GM19468 (cell line): ENCODE results near the gene TCF20.
A peak's percentile ranks its signal among the peaks of the same experiment; 100 is the strongest.

ENCODE experiments used
- ATAC-seq: cut with Tn5 transposase; IDR thresholded peaks from one replicate; pipeline ENCODE4 v1.9.1; 2021; ENCODE audit warnings: mild to moderate bottlenecking, moderate library complexity, moderate number of reproducible peaks; ENCODE audit not compliant: unreplicated experiment; ENCODE audit errors: extremely low read depth

Gene TCF20

DNA sequence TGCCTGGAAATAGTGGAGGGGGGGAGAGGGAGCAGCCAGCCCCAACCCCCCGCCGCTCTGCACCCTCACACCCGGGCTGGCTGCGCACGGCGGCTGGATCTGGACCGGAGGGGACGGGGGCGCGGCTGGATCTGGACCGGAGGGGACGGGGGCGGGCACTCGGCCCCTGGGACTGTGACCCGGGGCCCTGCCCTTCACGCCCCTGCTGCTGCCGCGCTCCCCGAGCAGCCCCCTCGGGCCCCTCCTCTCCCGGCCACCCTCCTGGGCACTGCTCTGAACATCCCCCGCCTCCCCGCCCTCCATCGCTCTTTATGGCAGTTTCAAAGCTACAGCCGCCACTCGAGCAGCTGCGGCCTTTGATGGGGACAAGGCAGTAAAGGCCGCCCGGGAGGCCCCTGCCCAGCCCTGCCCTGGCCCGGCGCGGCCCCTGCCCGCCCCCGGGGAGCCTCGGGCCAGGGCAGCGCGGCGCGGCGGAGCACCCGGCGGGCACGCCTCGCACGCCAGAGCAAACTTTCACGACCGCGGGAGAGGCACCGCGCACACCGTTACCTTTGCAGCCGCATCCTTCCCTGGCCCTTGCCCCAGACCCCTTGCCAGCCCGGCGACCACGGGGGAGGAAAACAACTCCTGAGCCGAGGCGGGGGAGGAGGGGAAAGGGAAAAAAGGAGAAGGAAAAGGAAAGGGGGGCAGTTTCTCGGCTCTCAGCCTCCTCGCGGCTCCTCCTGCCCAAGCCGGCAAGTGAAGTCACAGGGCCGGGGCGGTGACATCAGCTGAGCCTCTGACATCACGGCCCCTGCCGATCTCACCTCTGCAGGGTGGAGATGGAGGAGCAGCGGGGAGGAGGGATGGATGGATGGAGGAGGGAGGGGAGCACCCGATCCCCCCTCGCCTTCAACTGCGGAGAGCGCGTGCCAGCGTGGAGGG, 13.1 kb upstream of the TCF20 start:
- no peak for ATAC-seq

DNA sequence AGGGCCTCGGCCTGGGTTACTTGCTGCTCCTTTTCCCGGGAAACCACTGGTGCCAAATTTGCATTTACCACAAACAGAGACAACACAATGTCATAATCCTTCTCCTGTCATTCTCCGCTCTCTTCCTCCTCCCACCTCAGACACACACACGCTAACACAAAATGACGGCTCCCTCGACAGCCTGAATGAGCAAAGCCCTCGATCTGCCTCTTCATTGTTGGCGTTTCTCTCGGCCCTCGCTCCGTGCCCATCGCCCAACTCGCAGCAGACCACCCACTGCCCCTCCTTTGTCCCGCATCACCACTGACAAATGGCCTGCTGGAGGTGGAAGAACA, 12.5 kb upstream of the TCF20 start:
- no peak for ATAC-seq

DNA sequence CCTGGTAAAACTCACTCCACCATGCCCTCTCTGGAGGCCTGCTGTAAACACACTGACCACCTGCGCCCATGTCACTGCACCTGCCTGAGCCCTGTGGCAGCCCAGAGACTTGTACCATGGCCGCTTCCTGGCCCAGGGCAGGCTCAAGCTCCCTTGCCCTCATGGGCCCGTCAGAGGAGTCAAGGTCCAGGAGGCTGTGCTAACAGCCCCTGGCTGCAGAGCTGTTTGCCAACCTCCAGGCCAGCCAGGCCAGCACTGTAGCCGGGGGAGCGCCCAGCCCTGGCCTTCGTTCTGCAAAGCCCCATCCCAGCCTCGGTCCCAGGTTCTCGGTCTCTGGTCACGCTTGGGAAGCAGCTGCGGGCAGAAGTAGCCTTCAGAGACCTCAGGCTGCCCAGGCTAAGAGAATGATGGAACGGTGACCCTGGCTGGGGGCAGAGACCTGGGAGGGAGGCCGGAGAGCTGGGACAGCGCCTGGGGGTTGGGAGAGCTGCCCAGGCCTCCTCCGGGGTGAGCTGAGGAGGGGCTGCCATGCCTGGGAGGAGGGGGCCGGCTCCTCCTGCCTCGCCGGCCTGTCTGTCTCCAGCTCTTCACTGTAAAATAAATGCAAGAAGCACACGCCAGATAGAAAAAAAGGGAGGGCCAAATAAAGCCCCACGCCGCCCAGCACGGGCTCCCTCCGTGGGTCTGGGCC, 11.9 kb upstream of the TCF20 start:
- no peak for ATAC-seq

DNA sequence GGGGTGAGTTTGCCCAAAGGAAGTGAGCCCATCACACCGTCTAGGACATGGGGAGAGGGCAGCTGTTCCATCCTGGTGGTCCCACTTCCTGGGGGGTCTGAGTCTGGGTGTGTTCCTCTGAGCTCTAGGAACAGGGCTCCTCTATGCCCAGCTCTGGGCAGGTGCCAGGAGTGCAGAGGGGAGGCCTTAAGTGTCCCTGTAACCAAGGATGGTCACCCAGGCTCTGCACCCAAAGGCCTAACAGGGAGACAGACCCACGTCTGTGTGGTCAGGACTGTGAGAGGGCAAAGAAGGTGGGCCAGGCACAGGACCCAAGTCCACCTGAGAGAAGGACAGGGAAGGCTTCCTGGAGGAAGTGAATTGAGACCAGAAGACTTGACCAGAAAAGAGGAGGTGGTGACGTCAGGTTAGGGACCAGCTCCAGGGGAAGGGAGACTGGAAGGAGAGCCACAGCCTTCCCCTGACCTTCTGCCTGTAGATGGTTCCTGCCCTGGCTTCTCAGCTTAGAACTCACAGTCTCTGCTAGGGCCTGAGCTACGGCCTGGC, 11.3 kb upstream of the TCF20 start:
- ATAC-seq, result no peak

DNA sequence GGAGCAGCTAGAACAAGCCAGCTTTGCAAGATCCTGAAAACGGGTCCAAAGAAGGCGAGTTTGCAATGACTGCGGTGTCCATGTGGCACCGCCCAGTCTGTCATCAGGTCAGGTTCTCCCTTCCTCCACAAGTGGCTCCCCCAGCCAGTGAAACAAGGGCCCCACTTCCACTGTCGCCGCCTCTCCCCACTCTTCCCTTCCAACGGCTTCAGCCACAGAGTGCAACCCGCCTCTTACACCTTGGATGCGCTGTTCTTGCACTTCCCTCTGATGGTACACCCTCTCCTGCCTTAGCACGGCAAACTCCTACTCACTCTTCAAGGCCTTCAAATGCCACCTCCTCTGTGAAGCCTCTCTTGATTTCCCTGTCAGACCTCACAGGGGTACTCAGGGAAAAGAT, 10.8 kb upstream of the TCF20 start:
- no peak for ATAC-seq

DNA sequence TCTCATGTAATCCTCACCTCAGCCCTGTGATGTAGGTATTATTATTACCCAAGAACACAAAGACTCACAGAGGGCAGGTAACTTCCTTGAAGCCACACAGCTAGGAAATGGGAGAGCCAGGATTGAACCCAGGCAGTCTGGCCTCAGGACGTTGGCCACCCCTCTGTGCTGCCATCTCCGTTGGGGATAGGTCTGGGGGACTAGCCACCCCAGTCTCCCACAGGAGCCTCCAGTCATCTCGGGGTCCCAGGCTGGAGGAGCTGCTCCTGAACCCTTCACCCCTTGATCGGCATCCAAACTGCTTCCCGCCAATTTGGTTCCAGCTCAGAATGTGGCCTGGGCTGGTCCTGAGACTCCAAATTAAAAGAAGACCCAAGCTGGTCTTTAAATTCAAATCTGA, 10.4 kb upstream of the TCF20 start:
- no peak for ATAC-seq

DNA sequence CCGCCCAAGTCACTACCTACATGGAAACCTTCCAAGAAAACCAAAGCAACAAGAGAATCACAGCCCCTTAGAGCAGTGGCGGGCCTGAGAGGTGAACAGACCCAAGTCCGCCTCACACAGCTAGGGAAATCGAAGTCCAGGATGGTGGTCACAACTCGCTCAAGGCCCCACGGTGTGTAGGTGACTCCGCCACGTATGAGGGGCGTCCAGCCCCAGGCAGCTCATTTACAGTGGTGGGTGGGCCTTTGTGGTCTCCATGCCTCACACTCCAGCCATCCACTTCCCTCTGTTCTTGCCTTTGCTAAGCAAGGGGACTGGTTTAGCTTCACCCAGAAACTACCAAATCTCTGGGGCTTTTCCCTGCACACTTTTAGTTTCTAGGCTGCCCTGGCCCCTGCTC, 9.7 kb upstream of the TCF20 start:
- ATAC-seq, result no peak

DNA sequence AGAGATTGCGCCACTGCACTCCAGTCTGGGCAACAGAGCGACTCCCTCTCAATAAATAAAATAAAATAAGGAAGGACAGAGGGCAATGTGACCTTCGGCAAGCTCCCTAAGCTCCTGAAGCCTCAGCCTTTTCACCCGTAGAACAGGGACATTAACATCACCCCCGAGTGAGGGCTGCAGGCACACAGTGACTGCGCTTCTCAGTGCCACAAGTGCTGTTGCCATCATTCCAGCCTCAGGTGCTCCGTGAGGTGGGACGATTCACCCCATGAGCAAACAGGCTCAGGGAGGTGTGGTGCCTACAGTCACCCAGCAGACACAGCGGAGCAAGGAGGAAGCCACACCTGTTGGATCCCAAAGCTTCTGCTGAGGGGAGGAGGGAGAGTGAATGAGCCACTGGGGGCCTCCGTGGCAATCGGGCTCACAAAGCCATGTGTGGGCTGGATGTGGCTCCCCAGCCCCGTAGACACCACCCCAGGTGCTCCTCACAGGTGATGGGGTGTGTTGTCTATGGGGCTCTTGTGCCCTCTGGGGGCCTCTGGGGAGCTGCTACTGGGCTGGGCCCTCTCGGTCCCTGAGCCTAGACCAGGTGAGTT, 9.1 kb upstream of the TCF20 start:
- no peak for ATAC-seq

DNA sequence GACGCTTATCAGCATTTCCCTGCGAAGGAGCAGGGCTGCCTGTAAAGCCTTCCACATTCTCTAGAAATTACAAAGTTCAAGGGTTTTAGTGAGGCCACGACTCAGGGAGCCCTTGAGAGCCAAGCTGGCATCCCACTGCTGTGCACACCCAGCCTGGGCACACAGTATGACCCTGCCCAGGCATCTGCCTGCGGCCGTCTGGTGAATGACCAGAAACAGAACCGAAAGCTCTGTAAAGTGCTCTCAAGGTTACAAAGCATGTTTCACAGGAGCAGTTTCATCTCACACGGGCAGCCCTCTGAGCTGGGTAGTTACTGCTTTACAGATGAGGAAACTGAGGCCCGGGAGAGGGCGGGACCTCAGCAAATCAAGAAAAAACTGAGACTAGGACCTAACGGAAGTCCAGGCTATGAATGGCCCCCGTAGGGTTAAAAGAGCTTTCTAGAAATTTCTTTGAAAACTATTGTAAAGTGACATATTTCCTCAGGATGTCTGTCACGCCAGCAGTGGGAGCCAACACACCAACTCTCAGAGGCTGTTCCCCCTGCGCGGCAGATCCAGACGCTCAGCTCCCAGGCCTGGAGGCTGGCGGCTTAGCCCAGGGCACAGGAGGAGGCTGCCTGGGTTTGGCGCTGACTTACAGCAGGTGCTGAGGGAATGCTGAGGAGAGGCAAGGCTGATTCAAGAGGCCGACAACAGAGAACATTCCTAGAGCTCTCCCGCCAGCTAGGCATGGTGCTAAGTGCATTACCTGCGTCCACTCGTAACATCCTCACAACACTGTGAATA, 7.7 kb upstream of the TCF20 start:
- no peak for ATAC-seq

DNA sequence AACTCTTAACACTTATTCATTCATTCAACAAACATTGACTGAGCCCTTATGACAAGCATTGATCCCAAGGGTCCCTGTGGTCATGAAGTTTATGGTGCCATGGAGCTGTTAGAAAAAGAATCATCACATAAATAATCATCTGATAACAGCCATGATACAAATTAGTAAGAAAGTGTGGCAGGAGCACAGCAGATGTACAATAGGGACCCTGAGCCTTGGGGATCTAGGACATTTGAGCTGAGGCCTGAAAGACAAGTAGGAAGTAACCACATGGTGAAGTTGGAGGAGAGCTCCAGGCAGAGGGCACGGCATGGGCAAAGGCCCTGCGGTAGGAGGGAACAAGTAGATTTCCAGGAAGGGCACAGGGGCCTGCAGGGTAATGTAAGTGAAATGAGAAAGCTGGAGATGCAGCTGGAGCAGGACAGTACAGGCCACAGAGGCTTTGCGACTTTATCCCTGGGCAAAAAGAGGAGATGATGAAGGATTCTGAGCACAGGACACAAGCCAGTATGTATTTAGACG, 6.8 kb upstream of the TCF20 start:
- ATAC-seq, result no peak

DNA sequence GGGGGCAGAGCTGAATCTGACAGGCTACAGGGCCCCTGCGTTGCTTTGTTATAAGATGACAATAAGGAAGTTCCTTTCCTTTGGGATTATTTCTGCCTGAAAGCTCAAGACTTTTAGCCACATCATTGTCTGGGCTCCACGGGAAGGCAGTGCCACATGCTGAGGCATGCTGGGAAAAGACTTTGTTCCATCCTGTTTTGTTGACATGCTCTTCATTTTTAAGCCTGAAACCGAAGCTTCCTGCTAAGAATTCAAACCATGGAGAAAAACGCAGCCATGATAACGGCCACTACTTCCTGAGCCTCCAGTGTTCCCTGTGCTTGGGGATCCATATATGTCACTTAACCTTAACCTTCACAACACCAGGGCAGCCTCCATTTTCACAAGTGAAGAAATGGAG, 5.5 kb upstream of the TCF20 start:
- no peak for ATAC-seq

DNA sequence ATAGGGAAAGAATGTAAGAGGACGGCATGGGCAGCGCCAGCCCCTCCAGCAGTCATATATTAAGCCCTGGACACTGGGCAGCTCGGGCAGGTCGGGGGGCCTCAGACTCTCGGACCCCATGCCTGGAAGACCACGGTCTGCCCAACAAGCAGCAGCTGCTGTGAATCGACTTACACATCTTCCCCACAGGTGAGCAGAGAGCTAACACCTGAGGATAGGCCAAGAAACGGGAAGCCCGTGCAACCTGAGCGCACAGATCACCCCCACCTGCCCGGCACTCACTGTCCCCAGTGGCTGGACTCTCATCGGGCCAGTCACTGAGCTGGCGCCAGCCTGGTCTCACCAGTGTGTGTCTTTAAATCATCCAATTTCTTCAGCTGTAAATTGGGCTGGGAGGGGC, 4.7 kb upstream of the TCF20 start:
- no peak for ATAC-seq

DNA sequence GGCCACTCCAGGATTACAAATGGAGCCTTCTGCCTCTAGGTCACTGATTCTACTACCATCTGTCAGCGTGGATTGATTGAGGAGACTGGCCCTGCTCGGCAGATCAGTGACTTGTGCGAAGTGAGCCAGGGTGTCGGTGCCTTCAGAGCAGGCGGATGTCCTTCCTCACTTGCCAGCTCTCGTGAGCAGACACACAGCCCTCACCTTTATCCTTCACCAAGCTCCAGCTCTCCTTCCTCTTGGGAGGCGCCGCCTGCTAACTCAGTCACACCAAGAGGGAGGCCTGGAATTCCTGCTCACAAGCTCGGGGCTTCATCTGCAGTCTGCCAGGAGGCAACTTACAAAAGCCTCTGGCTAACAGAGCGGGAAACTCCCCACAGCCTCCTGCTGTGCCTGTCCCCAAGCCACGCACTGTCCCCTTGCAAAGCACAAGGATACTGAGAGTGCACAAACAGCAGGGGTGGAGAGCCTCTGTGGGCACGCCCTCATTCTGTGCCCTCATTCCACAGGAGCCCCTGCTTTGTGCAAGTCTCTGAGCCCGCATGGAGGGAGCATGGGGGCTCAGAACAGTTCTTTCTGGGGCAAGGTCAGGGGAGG, 3.5 kb upstream of the TCF20 start:
- no peak for ATAC-seq

DNA sequence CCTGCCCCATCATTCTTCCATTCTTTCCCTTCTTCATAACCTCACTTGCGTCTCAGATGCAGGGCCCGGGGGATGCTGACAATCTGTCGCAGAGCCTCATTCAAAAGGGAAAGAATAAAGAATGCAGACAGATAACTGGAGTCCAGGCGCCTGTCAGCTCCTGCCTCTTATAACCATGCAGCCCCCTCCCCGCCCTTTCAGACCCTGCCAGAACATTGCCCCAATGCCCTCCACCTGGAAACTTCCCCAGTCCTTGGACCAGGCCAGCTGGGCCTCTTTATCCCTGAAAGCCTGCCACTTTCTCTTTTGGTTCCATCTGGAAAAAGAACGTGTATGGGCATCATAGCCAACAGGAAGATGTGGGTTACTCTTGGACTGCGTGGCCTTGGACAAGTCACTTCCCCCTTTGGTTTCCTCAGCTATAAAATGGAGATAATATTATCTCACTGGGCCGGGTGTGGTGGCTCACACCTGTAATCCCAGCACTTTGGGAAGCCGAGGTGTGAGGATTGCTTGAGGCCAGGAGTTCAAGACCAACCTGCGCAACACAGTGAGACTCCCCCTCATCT, 2.1 kb upstream of the TCF20 start:
- ATAC-seq, result no peak

DNA sequence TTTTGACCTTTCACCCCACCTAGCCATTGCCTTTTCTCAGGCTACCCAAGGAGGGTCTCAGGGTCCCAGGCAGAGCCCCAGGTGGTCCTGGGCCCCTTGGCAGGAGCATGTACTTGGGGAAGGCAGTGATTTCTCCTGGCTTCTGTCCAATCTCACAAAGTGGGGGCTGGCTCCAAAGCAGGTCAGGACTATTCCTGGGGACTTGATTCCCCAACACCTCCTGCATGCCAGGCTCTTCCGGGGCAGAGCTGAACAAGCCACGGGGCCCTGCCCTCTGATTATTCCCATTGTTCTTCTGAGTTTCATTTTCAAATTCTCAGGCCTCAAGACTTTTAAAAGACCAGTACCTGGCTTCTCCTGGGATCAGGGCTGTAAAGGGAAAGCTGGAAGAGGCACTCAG, 1.5 kb upstream of the TCF20 start:
- no peak for ATAC-seq

DNA sequence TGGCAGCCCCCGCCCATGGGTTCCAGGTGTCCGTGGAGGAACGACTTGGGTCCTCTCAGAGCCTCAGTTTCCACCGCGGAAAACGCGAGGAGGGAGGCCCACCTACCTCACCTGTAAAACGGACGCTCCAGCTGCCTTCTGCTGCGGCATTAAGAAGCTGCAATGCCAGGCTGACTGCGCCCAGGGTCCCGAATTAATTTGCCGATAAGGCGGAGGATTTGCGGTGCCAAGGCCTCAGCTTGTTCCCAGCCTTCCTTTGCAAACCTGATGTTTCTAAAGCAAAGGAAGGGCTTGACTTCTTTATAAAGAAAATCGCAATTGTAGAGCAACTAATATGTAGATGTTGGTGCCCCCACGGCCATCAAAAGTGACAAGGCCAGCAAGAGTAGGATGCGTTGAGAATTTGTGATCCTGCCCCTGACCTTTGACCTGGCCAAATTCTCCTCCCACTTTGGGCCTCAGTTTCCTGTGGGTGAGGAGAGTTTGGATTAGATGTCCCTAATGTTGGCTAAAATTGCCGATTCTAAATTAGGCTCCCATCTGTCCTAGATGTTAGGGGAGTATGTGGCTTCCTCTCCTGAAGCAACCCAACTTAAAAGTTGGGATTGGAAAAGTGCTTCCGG, 849 bp upstream of the TCF20 start:
- ATAC-seq, result no peak

DNA sequence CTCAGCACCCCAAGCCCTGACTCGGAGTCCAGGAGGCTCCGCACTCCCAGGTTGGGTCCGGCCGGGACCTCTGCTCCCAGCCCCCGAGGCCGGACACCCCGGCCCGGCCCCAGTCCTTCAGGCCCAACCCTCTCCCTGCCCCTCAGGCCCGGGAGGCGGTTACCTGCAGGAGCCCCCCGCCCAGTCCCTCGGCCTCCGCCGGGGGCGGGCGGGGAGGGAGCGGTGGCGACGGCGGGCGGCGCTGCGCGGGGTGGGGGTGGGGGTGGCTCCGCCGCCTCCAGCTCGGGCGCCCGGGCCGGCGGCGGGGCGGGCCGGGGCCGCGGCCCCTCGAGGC, 310 bp downstream of the TCF20 start:
- ATAC-seq, result peak; percentile 7

DNA sequence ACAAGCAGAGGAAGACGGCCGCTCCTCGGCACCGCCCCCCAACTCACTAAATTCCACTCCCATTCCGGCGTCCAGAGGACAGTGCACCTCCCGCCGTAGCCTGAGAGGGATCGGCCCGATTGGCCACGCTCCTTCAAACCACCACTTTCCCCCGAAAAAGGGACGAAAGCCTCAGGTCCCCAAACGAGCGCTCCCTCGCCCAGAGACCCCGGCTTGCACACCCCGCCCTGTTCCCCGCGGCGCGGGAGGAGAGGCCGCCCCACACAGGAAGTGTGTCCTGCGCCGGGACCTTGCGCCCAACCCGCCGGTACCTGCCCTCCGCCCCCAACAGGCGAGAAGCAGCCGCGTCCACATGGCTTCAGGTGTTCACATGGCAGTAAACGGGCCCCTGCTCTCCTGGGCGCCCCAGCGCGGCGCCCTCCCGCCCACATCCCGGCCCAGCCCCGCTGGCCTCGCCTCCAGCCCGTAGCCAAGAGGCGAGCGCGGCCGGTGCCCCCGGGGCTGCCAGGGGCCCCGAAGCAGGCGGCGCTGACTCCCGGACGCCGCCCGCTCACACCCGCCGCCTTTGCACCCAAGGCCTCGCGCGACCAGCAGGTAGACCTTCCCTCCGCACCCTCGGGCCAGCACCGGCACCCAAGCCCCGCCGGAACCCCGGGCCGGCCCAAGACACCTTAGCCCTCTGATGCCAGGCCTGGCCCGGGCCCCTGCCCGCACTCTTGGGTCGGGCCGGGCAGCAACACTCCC, 849 bp downstream of the TCF20 start:
- ATAC-seq, result peak; percentile 13
